BLaER1 (cell line): ENCODE measurements around the gene TMEM108.

Source experiments
- H3K27ac ChIP-seq: shearing (Covaris generic); formaldehyde crosslinking; 2 replicates; pipeline ENCODE4 v1.8.1; 2022
- H3K27me3 ChIP-seq: shearing (Covaris generic); formaldehyde crosslinking; 2 replicates; pipeline ENCODE4 v1.8.1; 2022
- H3K36me3 ChIP-seq: shearing (Covaris generic); formaldehyde crosslinking; 2 replicates; pipeline ENCODE4 v1.8.1; 2022
- H3K4me1 ChIP-seq: shearing (Covaris generic); formaldehyde crosslinking; 2 replicates; pipeline ENCODE4 v1.8.1; 2022
- H3K4me2 ChIP-seq: shearing (Covaris generic); formaldehyde crosslinking; 2 replicates; pipeline ENCODE4 v1.8.1; 2022
- H3K4me3 ChIP-seq: shearing (Covaris generic); formaldehyde crosslinking; 2 replicates; pipeline ENCODE4 v1.8.1; 2022
- H3K9ac ChIP-seq: shearing (Covaris generic); formaldehyde crosslinking; 2 replicates; pipeline ENCODE4 v1.8.1; 2022
- H3K9me3 ChIP-seq: shearing (Covaris generic); formaldehyde crosslinking; 2 replicates; pipeline ENCODE4 v1.8.1; 2022
- H4K20me1 ChIP-seq: shearing (Covaris generic); formaldehyde crosslinking; 2 replicates; pipeline ENCODE4 v1.8.1; 2022
- Cebpa-rat ChIP-seq: shearing (Covaris generic); IDR thresholded peaks from 2 replicates; pipeline ENCODE4 v1.8.1; 2022

The TMEM108 gene

DNA sequence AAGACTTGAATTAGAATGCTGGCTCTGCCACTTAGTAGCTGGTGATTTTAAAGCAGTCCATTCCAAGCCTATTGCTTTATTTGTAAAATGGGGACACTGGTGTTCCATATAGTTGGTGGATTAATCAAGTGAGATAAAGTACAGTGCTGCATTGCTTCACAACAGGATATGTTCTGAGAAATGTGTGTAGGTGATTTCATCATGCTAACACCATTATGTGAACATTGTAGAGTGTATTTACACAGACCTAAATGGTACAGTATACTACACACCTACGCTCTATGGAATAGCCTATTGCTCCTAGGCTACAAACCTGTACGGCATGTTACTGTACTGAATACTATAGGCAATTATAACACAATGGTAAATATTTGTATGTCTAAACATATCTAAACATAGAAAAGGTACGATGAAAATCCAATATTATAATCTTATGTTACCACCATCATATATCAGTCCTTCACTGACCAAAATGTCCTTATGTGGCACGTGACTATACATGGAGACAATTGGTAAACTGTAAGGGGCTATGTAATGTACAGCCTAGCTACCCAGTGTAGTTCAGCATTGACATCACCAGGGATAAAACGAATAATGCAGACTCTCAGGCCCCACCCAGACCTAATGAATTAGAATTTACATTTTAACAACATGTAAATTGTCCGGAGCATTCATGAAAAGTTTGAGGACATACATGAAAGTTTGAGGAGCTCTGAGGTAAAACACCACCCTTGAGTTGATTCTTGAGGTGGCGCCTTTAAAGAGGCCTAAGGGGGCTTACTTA is 240.3 kb downstream of the TMEM108 start:
- TF ChIP-seq Cebpa-rat: no peak
- H4K20me1 ChIP-seq: no peaks in the 10 kb centered on the region
- H3K27me3 ChIP-seq: no peaks in the 10 kb centered on the region
- H3K9me3 ChIP-seq: no peaks in the 10 kb centered on the region
- no peak overlapping the region for H3K9ac ChIP-seq
- no peak overlapping the region for H3K4me3 ChIP-seq
- H3K36me3 ChIP-seq: no peaks in the 10 kb centered on the region
- no peak overlapping the region for H3K4me2 ChIP-seq
- H3K27ac ChIP-seq: no peak overlapping the region
- peaks cover 5% of the 10 kb centered on the region; the same call in 1 of the 2 replicates for H3K4me1 ChIP-seq

DNA sequence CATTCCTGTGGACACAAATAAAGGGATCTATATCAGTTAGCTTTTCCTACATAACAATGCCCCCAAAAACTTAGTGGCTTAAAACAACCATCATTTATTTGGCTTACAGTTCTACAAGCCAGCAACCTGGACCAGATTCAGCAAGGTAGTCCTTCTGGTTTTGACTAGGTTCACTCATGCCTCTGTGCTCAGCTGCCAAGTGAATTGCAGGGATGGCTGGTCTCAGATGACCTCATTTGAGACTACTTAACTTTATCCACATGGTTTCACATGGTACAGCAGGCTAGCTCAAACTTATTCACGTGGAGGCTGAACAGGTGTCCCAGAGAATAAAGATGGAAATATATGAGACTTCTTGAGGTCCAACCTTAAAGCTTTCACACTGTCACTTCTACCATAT is 242.4 kb downstream of the TMEM108 start:
- Histone ChIP-seq H3K36me3 (no peaks in the 10 kb centered on the region), H3K27me3 (no peaks in the 10 kb centered on the region), H3K4me2 (no peak overlapping the region), H3K9ac (no peak overlapping the region), H3K4me3 (no peak overlapping the region), H3K27ac (no peak overlapping the region), H3K4me1 (peaks cover 14% of the 10 kb centered on the region), H3K9me3 (no peaks in the 10 kb centered on the region), H4K20me1 (no peaks in the 10 kb centered on the region)
- no peak for TF ChIP-seq Cebpa-rat

DNA sequence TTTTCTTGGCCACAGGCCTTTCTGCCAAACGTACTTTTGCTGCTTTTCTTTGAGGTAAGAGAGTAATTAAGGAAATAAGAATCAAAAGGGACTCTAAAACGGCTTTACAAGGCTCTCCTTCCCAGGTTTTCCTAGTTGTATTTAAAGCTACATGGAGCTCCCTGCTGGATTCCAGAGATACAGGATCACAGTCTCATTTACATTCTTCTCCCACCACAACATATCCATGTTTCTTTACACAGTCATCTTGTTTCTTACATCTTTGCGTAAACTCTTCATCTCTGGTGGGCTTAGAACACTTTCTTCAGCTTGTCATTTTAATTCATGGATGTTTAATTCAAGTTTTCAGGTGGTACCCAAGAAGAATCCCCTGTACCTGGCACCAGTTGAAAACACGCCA is 244.0 kb downstream of the TMEM108 start:
- no peaks in the 10 kb centered on the region for H3K9me3 ChIP-seq
- H3K36me3 ChIP-seq: no peaks in the 10 kb centered on the region
- H4K20me1 ChIP-seq: no peaks in the 10 kb centered on the region
- no peak for TF ChIP-seq Cebpa-rat
- no peaks in the 10 kb centered on the region for H3K27me3 ChIP-seq
- H3K27ac ChIP-seq: no peak overlapping the region
- H3K9ac ChIP-seq: no peak overlapping the region
- no peak overlapping the region for H3K4me2 ChIP-seq
- H3K4me1 ChIP-seq: peaks cover 21% of the 10 kb centered on the region
- no peak overlapping the region for H3K4me3 ChIP-seq

GRCh38 chr3:133283958-133284807 is 246.0 kb downstream of the TMEM108 start:
- H3K4me1 ChIP-seq: peaks cover 21% of the 10 kb centered on the region
- no peaks in the 10 kb centered on the region for H3K27me3 ChIP-seq
- H4K20me1 ChIP-seq: no peaks in the 10 kb centered on the region
- no peak for TF ChIP-seq Cebpa-rat
- no peak overlapping the region for H3K9ac ChIP-seq
- no peak overlapping the region for H3K27ac ChIP-seq
- no peaks in the 10 kb centered on the region for H3K36me3 ChIP-seq
- H3K4me2 ChIP-seq: no peak overlapping the region
- no peak overlapping the region for H3K4me3 ChIP-seq
- no peaks in the 10 kb centered on the region for H3K9me3 ChIP-seq

DNA sequence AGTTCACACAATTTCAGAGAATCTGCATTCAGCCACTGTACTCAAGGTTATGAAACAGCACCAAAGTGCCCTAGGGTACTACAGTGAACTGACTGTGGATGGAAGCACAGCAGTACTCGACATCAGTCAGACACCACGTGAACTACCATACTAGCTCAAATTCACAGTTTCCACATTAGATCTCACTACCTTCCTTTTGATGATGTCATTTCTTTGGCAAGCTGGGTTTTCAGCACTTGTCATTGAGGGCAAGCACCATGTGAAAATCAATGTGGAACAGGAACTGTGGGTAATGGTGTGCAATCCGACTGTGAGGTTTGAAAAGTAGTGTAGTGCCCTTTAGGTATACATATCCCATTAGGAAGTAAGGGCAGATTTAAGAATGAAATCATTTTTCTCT is 251.1 kb downstream of the TMEM108 start:
- H3K9me3 ChIP-seq: no peaks in the 10 kb centered on the region
- no peaks in the 10 kb centered on the region for H3K36me3 ChIP-seq
- H3K27me3 ChIP-seq: no peaks in the 10 kb centered on the region
- H4K20me1 ChIP-seq: no peaks in the 10 kb centered on the region
- no peak overlapping the region for H3K27ac ChIP-seq
- no peak overlapping the region for H3K9ac ChIP-seq
- no peak for TF ChIP-seq Cebpa-rat
- H3K4me3 ChIP-seq: no peak overlapping the region
- no peak overlapping the region for H3K4me2 ChIP-seq
- H3K4me1 ChIP-seq: peaks cover 44% of the 10 kb centered on the region

DNA sequence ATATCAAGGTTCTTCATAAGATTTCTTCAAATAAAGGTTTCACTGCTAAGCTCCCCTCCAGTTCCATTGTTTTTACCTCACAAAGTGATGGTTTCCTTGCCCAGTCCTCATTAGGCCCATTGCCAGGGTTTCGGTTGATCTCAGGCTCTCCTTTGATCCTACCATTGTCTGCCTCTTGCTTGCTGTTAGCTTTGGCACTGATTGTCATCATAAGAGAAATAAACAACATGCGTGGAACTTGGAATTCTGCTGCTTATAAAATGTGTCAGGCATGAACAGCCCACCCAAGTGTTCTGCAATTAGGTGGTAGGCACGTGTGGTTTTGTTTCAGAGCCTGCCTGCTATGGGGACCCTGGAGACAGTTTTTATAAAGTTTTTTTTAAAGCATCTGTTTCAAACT is 254.1 kb downstream of the TMEM108 start:
- TF ChIP-seq Cebpa-rat: no peak
- no peaks in the 10 kb centered on the region for H3K27me3 ChIP-seq
- H3K4me2 ChIP-seq: peak overlapping the region; percentile 75
- H3K4me1 ChIP-seq: peaks cover 52% of the 10 kb centered on the region
- H4K20me1 ChIP-seq: no peaks in the 10 kb centered on the region
- H3K4me3 ChIP-seq: no peak overlapping the region
- no peaks in the 10 kb centered on the region for H3K36me3 ChIP-seq
- H3K9ac ChIP-seq: no peak overlapping the region
- no peak overlapping the region for H3K27ac ChIP-seq
- H3K9me3 ChIP-seq: no peaks in the 10 kb centered on the region

DNA sequence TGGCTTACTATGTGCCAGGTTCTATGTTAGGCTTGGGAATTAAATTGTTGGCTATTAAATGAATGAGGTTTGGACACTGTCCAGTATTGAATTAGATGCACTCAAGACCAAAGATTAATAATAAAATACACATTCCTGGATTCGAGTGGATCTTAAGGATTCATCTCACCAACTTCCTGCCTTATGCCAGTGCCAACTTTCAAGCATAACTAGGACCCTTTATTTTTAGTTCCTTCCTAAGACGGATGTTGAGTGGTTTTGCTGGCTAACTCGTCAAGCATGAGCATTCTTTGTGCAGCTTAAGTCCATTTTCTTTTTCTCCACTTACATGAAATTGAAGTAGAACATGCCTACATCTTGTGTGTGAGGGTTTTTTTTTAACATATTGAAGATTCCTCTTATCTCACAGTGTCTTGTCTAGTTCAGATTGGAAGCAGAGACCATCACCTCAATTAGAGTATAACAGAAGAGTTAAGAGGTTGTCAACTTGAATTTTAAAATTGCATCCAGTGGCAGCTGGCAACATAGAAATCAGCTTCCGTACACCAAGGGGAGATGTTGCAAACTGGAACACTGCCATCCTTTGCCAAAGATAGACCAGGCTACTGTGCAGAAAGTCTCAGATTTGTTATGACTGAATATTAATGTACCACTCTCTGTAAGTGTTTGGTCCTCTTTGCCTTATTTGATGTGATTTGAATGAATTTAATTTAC is 255.4 kb downstream of the TMEM108 start:
- Histone ChIP-seq H3K27ac (peak overlapping the region; percentile 48; the same call in 1 of the 2 replicates), H3K9me3 (no peaks in the 10 kb centered on the region), H3K27me3 (no peaks in the 10 kb centered on the region), H3K4me1 (peaks cover 54% of the 10 kb centered on the region), H3K4me3 (no peak overlapping the region), H3K36me3 (no peaks in the 10 kb centered on the region), H3K4me2 (peak overlapping the region; percentile 75), H3K9ac (no peak overlapping the region), H4K20me1 (no peaks in the 10 kb centered on the region)
- TF ChIP-seq Cebpa-rat: no peak

DNA sequence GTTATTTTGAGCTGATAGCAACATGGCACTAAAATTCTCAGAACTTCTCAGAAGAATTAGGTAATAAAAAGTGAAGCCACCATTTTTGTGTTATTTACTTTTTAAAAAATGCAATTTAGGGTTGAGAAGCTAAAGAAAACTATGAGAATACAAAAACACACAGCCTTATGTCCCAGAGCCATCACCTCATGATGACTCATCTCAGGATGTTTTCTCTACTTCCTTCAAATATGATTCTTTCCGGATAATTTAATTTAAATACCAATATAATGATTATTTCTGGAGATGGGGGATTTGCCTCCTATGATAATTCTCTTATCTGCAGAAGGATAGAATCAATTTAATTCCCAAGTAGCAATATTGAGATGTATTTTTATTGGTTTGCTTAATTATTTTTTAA is 256.1 kb downstream of the TMEM108 start:
- no peak for TF ChIP-seq Cebpa-rat

GRCh38 chr3:133295199-133295901 is 257.2 kb downstream of the TMEM108 start:
- Histone ChIP-seq H3K4me2 (peak overlapping the region; percentile 75; the same call in 1 of the 2 replicates), H3K9me3 (no peaks in the 10 kb centered on the region), H3K27ac (no peak overlapping the region), H3K27me3 (no peaks in the 10 kb centered on the region), H3K9ac (no peak overlapping the region), H4K20me1 (no peaks in the 10 kb centered on the region), H3K36me3 (no peaks in the 10 kb centered on the region), H3K4me1 (peaks cover 54% of the 10 kb centered on the region), H3K4me3 (no peak overlapping the region)
- TF ChIP-seq Cebpa-rat: no peak

More for the DNA sequence above, 256.1 kb downstream of the TMEM108 start:
- Histone ChIP-seq H3K4me2 (peak overlapping the region; percentile 75), H3K27ac (peak overlapping the region; percentile 48; the same call in 1 of the 2 replicates), H3K4me1 (peaks cover 54% of the 10 kb centered on the region), H3K27me3 (no peaks in the 10 kb centered on the region), H3K36me3 (no peaks in the 10 kb centered on the region), H3K9me3 (no peaks in the 10 kb centered on the region), H3K4me3 (no peak overlapping the region), H4K20me1 (no peaks in the 10 kb centered on the region), H3K9ac (no peak overlapping the region)
